GM19395 (cell line): Measurements from ENCODE around the gene SNED1.

ENCODE experiments used
- ATAC-seq: cut with Tn5 transposase; IDR thresholded peaks from one replicate; pipeline ENCODE4 v1.9.1; 2021; ENCODE audit warnings: mild to moderate bottlenecking, moderate library complexity; ENCODE audit not compliant: unreplicated experiment

The SNED1 gene

DNA sequence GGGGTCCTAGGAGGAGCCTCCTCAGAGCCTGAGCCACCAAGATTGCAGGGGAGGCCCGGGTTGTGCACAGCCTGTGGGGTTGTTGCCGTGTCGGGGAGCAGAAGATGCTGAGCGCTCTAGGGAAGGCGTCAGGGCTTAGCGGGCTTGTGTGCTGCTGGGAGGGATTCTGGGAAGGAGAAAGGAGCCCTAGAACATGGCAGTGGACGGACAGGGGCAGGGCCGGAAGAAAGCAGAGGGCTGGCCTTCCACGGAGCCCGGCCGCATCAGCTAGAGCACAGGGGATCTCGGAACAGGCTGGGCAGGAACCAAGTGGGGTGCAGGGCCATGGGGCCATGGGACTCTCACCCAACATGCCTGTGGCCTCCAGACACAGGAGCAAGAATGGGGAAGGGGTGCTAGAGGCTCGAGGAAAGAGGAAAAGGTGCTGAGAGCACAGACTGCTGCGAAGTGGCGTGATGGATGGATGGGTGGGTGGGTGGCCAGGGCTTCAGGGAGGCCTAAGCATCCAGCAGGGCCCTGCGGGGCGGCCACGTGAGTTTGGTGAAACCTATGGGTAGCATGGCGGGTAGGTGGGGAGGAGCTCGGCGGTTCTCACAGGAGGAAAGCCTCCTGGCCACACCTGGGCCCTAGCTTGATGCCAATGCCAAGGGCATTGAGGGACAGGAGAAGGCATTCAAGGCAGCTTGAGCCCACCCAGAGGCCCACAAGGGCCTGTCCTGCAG lies 67.9 kb downstream of the SNED1 start:
- ATAC-seq: no peak

DNA sequence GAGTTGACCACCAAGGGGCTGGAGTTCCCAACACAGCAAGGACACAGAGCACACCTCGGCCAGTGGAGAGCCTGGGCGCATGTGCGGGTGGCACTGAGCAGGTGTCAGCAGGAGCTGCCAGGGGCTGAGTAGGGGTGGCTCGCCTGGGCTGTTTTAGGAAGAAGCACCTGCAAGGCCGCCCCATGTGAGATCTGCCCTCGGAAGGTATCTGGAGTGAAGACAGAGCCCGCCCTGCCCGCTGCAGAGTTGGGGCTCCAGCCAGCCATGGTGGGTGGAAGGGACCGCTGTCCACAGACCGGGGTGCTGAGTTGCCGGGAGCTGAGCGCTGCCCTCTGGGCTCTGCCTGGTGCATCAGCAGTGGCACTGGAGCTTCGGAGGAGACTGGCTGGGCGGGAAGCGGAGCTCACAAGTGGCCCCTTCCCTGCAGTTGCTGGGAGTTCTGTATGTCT lies 68.5 kb downstream of the SNED1 start:
- ATAC-seq: no peak

DNA sequence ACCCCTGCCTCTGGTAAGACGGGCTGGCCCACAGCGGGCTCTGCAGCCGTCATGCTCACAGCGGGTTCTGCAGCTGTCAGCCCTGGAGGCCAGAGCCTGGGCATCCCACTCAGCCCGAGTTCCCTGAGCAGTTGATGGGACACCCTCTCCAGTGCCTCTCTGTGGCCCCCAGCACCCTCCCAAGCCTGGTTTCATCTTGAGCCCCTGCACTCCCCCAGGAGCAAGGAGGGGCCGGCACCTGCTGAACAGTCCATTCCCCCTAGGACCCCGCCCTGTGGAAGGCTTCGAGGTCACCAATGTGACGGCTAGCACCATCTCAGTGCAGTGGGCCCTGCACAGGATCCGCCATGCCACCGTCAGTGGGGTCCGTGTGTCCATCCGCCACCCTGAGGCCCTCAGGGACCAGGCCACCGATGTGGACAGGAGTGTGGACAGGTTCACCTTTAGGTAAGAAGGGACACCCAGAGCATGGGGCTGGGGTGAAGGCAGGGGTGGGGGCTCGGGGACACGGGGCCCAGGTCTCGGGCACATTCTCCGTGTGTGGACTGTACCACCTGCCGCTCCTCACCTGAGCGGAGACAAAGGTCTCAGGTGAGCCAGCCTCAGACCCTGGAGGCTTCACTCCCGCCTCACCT lies 69.2 kb downstream of the SNED1 start:
- no peak for ATAC-seq

DNA sequence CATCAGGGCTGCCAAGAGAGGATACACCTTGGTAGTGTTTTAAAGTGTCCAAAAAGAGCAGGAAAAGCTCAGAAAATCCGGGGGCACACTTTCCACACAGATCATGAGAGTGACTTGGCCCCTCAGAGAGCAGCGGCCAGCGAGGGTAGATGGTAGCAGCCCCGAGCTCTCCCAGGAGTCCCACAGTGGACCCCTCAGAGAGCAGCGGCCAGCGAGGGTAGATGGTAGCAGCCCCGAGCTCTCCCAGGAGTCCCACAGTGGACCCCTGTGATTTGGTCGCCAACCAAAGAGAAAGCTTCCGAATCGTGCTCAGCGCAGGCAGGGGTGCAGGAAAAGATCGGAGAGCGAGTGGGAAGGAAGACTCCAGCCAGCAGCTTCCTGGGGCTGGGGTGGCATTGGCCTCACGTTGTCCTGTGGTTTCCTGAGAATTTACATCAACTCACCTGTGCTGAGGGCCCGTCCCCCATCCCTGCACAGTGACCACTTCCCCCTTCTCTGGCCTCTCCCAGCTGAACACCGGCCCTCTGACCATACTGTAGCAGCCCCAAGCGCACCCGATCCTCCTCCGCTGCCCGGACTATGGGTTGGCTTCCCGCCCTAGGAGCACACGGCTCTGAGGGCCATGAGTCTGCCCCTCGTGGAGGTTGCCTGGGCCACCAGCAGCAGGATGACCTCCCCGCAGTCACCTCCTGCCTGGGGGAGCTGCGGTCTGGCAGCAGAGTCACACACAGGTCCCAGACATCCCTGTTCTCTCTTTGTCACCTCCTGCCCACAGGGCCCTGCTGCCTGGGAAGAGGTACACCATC lies 69.9 kb downstream of the SNED1 start:
- no peak for ATAC-seq

DNA sequence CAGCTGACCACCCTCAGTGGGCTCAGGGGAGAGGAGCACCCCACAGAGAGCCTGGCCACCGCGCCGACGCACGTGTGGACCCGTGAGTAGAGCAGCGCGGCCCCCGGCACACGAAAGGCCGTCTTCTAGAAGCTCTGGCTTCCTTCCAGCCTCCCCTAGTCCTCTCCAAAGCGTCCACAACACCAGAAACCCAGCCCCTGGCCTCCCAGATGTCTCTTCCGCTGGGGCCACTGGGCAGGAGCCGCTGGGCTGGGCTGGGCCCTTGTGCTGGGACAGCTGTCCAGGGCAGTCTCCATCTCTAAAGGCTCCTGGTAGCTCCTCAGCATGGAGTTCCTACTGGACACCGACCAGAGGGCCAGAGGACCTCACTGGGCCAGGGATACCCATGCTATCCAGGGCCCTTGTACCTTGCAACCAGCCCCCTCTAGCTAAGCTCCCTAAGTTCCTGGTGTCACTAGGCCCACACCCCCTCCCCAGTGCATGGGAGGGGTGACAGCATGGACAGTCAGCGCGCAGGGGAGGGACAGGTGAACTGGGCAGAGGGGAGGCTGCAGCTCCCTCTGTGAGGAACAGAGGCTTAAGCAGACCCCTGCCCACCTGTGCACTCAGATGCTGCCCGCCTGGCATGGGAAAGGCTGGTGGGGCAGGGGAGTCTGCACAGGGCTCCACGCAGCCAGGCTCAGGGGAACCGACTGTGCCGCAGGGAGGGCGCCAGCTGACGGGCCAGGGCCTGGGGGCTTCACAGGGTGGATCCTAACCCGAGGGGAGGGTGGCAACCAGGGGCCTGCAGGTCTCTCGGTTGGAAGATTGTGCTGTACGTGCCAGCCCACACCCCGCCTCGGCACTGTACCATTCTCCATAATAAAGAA lies 70.8 kb downstream of the SNED1 start:
- no peak for ATAC-seq

DNA sequence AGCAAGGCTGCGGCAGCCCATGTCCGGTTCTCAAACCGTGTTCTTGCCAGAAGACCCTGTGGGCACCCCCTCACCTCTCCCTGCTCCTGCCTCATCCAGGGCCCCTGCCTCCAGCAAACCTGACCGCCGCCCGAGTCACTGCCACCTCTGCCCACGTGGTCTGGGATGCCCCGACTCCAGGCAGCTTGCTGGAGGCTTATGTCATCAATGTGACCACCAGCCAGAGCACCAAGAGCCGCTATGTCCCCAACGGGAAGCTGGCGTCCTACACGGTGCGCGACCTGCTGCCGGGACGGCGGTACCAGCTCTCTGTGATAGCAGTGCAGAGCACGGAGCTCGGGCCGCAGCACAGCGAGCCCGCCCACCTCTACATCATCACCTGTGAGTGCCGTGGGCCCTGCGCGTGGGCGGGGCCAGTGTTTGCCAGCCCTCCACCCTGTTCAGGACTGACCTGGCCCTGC lies 71.4 kb downstream of the SNED1 start:
- ATAC-seq: no peak

DNA sequence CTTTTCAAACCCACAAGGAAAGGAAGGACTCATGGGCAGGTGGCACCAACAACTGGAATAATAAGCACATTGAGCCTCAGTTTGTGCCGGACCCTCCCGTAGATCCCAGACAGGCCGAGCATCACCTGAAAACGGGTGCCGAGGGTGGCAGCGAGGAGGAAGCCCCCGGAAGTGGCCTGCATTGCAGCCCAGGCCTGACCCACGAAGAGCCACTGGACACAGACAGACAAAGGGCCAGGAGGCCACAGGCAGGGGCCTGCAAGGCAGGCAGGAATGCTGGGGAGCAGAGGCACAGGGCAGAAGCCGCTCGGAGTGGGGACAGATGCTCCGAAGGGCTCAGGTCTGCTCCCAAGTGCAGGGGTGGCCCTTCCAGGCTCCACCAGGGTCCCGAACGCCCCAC lies 71.9 kb downstream of the SNED1 start:
- no peak for ATAC-seq

DNA sequence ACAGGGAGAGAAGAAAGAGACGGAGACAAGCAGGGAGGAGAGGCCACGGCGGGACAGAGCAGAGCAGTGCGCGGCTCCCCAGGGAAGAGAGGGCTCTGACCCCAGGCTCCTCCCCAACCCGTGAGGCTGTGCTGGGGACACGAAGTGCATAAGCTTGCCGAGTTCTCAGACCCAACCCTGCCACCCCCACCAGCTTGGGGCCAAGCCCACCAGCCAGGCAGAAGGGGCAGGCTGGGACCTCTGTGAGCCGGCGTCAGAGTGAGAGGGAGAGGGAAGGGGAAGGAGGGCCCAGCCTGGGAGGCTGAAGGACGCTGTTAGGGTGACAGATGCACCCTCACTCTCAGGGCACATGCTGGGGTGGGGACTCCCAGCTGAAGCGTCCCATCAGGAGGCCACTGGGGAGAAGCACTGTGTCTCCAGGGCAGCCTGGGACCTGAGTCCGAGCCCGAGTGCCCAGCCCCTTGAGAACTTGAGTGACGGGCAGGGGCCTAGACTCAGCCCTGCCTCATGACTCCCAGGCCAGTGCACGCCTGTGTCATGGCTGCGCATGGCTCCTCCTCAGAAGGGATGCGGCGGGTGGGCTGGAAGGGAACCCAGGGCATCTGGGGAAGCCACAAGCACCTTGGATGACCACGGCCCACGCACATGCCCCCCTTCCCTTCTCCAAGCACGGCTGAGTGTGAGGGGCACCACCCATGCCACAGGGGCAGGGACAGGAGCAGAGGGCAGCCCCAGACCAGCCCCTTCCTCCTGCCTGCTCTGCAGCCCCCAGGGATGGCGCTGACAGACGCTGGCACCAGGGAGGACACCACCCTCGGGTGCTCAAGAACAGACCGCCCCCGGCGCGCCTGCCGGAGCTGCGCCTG lies 72.6 kb downstream of the SNED1 start:
- no peak for ATAC-seq

DNA sequence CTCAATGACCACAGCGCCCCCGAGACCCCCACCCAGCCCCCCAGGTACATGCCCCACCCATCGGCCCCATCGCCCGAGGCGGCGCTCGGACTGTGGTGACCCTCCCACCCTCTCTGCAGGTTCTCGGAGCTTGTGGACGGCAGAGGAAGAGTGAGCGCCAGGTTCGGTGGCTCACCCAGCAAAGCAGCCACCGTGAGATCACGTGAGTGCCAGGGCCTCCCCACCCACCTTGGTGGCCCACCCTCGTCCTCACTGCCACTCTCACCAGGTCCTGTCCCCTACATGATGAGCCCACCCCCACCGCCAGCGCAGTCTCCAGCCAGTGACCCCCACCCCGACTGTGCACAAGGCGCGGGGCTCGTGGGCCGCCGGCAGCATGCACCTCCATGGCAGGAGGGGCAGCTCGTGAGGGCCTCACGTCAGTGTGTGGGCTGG lies 73.3 kb downstream of the SNED1 start:
- no peak for ATAC-seq

DNA sequence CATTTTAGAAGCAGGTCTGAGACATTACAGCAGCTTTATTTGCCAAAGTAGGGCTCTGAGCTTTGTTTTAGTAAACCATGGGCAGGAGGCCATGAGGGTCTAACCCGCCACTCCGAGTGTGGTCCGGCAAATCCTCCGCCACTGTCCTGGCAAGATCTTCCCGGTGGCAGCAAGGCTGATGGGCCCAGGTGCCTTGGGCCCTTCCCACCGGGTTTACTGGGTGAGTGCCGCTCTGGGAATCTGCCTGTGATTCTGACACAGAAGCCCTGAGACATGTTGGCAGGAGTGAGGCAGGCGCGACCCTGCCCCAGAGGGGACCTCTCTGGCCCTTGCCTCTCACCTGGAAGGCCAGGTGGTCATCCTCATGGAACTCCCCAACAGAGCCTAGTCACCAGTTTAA lies 73.7 kb downstream of the SNED1 start:
- no peak for ATAC-seq

DNA sequence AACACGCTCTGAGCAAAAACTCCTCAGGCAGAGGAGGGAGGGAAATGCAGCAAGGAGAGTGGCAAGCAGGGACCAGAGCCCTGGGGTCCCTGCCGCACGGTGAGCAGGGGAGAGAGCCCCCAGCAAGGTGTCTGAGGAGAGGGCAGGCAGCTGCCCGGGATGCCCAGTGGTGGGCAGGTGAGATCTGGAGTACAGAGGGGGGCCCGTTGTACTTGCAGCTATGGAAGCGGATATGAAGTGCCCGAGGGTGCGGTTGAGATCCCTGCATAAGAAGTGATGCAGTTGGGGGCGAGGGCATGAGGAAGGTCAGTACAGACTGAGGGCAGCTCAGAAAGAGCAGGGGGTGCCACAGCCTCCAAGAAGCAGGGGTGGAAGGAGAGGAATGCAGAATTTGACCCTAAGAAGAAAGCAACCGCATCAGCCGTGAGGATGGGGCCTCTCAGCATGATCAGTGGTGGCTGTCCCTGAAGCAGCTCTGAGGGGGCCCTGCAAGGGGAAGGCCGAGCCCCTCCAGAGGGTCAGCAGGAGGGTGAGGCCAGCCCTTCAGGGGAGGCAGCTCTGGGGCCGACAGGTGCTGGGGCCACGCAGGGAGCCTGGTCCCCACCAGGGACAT lies 74.2 kb downstream of the SNED1 start:
- ATAC-seq: no peak

DNA sequence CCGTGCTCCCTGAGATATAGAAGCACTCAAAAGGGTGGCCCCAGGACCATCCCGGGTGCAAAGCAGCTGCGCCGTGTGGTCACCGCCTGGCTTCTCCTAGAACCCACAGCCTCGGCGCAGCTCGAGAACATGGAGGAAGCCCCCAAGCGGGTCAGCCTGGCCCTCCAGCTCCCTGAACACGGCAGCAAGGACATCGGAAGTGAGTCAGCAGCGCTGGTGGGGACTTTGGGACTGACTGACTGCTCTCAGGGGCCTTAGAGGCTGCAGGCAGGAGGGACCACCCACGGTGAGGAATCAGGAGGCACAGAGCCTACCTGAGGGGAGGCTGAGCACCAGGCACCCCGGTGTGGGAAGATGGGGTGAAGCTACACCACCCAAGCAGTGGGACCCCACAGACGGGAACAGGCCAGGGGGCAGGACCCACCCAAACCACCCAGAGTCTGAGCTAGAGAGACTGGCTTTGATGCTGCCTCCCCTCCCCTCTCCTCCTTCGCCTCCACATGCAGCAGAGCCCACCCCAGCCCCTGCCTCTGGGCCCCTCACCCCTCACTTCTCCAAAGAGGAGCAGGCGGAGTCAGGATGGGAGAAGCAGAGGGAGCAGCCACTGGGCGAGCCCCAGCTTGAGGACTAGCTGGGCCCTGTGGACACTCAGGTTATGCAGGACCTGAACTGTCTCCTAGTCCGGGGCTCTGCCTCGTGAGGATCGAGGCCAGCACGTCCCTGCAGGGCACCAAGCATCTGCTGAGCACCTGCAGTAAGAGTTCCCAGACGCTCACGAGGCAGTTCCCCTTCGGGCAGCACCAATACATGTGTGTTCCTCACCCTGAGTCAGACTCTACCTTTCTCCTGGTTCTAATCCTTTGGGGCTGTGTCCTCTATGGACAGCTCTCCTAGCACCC lies 75.0 kb downstream of the SNED1 start:
- ATAC-seq: no peak

DNA sequence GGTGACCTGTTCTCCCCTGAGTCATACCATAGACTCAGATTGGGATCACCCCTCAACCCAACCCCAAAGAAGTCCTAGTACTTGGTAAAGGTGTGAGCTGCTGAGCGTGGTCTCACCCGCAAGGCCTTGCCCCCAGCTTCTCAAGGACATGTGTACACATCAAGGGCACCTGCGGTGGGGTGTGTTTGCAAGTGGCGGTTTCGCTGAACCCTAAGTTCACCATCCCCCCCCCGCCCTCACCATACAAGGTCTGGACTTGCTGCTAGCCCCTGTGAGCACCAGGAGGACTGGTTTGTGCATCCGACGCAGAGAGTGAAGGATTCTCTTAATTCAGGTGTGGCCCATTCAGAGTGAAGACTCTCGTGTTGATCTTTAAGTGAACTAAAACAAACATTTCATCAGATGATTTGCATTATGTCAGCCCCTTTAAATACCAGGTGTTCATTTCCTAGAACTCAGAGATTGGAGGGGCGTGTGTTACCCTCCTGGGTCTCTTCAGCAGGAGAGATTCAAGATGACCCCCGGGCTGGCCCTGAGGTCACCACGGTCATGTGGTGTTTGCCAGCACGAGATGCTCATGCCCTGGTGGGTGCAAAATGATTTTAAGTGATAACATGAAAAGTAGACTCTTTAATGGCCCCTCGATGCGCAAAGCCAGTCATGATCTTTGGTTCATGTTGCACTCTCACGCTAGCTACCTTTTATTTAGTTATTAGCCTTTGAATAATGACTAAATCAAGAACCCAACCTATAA lies 75.8 kb downstream of the SNED1 start:
- ATAC-seq: no peak

DNA sequence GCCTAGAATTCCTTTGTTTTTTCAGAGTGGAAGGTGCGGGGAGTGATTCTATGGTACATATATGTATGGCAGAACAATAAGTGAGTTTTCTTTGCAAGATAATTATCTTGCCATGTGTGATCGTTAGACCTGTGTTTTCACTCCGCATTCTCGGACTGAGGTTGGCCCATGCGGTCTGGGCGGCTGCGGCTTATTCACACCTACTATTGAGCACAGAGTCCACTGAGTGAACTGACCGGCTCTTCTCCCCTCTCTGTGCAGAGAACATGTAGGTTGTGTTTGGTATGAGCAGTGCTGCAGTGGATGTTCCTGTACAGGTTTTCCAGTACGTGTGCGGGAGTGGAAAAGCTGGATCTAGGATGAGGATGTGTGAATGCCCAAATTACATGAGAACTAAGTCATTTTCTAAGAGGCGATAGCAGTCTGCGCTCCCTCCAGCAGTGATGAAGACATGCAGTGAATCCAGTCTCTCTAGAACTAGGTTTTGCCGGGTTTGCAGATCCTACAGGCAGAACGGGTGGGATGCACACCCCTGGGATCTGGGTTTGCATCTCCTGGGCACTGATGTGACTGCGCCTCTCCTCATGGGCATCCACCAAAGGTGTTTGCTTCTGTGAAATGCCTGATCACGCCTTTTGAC lies 76.6 kb downstream of the SNED1 start:
- ATAC-seq: no peak

DNA sequence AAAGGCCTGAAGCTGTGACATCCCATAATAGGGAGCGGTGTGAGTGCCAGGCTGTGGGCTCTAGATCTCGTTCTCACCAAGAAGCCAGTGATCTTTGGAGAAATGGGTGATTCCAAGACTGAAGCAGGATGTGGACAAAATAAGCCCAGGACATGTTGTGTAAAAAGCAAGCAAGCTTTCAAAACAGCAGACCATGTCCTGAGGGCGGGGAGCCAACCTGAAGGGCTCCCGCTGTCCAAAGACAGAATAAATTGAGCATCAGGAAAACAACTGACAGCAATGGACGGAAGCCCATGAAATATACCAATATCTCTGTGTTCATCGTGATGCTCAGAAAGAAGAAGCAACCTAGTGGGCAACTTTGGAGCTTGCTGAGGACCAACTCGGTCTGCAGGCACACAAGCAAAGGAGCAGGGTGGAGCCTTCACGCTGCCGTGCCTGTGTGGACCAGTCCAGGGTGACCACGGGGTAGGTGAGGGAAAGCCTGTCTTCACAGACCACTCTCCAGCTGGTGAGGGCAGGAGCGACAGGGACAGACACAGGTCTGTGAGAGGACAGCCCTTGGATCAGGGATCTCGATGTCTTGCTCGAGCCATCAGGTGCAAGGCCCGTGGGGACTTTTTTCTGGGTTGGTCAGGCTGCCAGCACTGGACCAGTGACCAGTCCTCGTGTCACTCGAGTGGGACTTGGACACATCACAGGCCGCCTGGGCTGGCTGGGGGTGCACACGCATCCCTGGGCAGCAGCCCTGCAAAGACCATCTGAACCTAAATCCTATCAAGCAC lies 82.2 kb downstream of the SNED1 start:
- no peak for ATAC-seq

DNA sequence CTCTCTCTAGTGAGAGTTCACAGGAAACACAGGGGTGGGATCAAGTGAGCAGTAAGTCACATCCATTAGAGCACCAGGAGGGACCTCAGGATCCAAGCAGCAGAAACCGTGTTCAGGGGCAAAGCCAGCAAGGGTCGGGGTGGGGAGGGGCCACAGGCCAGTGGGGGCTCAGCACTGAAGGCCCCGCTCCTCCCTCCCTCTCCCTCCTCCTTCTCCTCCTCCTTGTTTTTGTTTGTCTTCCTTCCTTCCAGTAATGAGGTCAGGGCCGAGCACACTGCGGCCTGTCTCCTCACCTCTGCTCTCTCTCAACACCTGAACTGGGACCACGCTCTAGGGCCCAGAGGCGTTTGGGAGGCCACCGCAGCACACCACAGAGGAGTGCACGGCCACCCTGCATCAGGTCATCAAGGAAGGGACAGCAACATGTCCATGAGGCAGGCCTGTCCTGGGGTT lies 82.8 kb downstream of the SNED1 start:
- no peak for ATAC-seq
